ENCODE measurements around the gene CCDC136.

The CCDC136 gene

GRCh38 chr7:128777156-128778123, 14.3 kb upstream of the CCDC136 start:
- DNase-seq, result no peak

DNA sequence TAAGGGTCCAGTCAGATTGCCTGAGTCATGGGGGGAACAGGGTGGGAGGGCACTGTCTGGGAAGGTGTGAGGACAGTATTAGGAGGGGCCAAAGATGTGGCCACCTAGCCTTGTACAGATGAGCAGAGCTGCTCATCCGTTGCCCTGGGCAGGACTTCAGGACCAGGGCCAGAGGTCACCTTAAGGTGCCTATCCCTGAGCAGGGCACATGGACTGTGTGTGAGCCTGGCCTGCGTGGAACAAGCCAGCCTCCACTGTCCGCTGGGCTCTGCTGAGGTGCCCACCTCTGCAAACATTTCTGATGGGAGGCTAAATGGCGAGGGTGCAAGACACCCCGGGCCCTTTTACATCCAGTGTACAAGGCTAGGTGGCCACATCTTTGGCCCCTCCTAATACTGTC, 12.8 kb upstream of the CCDC136 start:
- no peak for DNase-seq

DNA sequence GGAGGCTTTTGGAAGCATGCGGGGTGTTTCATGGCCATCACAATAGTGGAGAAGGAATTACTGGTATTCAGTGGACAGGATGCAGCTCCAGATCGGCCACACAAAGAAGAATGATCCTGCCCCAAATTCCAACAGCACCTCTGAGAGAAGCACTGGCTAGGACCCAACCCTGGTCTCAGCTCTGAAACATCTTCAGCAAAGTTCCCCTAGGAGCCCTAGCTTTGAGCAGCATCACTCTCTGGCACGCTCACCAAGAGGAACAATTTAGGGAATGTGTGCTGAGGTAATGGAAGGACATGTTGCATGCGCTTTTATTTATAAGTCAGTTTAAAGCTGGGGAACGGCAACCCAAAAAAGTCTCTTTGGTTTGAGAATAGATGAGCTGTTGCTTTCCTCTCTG, 10.6 kb upstream of the CCDC136 start:
- DNase-seq, result no peak

DNA sequence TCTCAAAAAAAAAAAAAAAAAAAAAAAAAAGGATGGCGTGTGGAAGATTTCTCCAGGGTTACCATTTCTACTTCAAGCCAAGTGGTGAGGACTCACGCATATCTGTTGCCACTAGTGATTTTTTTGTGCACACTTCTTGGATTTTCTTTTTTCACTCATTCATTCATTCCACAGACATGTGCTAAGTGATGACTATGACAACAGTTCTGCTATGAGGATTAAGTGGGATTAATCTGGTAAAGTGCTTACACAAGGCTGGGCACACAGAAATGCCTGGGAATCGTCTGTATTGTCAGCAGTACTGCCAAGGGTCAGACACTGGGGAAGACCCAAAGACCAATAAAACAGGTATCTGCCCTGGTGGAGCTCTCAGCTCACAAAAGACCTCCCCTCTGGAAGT, 9.9 kb upstream of the CCDC136 start:
- no peak for DNase-seq

DNA sequence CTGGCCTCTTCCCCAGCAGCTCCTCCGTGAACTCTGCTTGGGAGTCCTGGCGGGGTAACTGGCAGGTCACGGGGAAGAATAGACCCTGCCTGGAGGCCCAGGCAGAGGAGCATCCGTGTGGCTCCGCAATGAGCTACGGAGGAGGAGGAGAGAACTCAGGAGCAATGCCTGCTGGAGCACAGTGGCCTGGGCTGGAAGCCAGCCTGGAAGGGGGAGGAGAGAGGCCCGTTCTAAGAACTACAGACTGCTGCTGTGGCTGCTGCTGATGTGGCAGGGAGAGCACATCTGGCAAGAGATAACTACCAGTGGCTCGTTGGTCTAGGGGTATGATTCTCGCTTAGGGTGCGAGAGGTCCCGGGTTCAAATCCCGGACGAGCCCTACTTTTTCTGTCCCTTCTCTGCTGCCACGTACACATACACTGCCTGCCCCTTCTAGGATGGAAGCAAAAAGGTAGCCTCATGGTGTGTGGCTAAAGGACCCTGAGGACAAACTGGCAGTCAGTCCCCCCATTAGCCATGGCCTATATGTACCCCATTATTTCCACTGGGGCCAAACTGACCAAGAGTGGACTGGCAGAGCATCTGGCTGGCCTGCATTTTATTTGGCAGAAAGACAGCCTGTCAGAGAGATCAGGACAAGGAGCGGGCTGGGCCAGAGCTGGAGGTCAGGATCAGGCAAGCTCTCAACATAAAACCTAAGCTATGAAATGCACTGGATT, 8.5 kb upstream of the CCDC136 start:
- no peak for DNase-seq

DNA sequence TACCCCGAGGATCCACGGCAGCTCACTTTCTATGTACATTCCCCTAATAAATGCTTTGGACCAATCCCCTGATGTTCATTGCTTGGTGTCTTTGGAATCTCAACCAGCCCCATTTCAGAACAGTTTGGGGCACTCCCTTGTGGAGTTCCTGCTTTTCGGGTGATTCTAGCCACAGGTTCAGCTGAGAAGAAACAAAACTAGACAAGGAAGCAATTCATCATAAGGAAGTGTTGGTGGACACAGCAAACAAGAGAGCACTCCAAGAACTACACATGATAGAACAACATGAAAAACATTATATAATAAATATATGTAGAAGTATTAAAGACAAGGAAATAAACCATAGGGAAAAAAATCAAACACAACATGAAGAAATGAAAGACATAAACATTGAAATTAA, 6.0 kb upstream of the CCDC136 start:
- DNase-seq, result no peak

DNA sequence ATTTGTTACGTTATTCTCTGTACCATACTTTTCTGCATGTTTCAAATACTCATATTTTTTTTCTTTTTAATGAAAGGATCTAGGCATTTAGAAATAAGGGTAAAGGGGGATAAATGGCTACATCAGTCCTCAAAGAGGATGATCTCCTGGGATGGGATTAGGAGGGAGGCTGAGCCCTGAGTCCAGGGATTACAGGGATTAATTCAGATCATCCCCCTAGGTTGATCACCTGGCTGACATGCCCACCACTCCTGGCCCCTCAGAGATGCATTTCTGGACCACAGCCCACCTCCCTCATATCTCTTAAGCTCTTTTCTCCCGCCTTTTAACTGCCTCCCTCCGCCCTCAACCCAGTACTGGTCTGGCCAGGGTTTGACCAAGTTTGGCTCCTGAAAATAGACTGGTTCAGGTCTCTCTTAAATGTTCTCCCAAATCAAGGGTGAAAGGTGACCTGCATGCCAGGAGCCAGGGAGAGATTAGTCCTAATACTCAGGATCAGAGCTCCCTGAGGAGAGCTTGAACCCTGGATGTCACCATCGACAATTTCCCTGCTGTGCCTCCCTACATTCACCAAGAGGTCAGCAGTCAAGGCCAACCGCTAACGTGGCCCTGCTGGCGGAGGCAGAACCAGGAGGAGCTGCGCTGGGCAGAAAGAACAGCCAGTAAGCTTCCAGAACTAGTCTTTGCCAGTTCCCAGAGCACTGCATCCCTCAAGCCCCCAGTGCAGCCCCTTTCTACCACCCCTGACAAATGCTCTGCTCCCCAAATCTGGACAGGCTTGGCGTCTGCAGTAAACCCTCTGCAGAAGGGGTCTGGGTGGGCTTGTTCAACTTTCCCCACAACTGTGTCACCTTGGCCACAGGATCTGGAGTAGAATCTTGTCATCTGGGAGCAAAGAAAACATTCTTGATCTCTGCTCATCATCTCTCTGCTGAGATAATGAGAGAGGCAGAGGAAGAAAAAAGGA, 3.0 kb upstream of the CCDC136 start:
- no peak for DNase-seq

DNA sequence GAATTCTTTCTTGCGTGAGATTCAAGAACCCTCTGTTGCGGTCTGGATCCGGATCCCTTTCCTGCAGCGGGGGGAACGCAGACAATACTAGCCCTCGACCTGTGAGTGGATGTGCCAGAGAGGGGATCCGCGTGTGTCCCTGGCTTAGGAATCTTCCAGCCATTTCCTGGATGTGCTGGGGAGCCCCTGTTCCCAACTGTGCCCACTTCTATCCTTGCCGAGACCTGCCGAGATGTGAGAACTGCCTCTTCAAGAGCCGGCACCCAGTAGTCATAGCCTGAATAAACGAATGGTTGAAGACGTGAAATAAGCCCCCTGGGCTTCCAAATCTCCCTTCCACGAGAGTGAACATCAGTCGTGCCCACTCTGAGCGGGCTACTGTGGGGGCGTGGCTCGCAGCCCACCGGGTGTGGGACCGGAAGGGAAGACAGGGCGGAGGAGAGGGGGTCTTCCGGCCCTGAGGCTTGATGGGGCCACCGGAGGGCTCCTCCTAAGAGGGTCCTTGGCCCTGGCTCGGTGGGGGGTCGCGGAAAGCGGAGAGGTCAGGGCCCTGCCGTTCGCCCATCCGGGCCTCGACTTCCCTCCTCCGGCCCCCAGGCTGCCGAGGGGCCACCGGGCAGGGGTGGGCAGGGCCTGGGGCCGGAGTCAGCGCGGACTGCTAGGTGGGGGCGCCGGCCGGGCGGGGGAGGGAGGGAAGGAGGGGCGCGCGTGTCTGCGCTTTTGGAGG, 1.3 kb upstream of the CCDC136 start:
- DNase-seq, result no peak

GRCh38 chr7:128791972-128792327, 182 bp downstream of the CCDC136 start:
- DNase-seq, result no peak

DNA sequence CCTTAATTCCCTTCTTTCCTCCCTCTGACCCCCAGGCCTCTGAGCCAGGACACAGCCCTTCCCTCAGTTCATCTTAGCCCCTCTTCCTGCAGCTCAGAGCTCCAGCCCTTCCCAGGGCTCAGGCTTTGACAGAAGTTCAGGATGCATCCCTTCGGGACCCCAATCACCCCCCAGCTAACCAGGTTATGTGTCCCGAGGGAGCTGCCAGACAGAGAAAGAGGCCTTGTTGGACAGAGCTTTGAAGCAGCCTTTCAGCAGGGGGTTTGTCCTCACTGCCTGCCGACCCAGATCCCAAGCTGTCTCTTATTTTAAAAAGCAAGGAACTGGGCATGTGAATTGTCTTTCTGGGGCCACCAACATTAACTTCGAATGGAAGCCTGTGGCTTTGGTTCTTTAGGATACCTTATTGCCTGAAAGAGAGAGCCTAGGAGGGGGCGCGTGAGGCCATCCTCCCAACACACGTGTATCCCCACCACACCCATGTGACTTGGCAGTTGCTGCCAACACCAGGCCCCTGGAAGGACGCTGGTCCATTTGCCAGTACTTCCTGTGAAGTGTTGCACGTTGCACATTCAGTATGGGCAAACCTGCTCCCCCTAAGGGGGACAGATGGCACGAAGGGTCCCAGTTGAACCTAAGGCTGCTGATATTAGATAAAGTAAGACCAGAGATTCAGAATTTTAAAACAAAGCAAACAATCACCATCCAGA, 858 bp downstream of the CCDC136 start:
- DNase-seq, result no peak

DNA sequence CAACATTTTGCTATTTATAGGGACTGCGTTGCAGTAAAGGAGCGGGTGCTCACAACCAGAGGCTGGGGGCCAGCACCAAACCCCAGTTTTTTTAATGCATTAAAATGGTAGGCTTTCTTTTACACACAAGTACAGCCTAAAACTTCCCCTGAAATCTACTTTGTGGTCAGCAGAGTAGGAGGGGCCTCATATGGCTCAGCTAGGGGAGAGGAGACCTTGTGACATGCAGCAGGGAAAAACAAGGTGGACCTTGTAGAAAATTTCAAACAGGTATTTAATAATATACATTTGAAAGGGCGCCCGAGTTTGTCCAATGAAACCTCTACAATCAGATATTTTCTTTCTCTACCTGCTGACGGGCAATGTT, 1.4 kb downstream of the CCDC136 start:
- DNase-seq, result no peak

DNA sequence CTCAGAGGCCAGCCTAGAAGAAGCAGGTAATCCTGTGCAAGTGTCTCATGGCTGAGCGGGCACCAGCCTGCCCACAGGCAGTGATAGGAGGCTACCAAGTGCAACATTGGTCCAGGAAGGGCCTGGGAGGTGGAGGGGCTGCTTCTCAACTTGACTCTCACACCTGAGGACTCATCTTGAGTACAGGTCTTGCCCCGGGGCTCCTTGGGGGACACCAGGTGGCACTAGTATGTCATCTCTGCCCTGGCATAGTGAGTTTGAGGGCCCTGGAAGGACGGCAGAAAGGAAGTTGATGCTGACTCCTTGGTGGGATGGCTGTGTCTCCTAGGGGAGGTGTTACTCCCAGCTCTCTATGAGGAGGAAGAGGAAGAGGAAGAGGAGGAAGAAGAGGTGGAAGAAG, 2.3 kb downstream of the CCDC136 start:
- no peak for DNase-seq

- no peak for DNase-seq
Measured at GRCh38 chr7:128794436-128794835, 2.7 kb downstream of the CCDC136 start.

DNA sequence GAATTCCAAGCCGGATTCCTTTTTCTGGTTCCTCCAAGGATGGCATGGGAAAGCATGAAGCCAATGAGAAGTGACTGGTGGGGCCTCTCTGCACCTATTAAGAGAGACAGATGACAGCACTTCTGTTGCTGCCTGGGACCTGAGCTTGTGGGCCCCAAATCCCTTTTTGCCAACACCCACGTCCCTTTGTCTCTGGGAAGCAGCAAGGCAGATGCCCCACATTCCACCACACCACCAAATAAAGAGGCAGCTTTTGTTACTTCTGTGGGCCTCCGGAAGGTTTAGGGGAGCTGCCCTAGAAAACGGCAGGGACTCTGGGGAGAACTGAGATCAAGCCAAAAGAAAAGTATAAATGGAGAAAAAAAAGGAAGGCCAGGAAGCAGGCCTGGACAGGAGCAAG, 3.4 kb downstream of the CCDC136 start:
- DNase-seq, result no peak

GRCh38 chr7:128796327-128796726, 4.6 kb downstream of the CCDC136 start:
- DNase-seq, result no peak

- DNase-seq, result no peak
Measured at GRCh38 chr7:128799451-128799850, 7.7 kb downstream of the CCDC136 start.

DNA sequence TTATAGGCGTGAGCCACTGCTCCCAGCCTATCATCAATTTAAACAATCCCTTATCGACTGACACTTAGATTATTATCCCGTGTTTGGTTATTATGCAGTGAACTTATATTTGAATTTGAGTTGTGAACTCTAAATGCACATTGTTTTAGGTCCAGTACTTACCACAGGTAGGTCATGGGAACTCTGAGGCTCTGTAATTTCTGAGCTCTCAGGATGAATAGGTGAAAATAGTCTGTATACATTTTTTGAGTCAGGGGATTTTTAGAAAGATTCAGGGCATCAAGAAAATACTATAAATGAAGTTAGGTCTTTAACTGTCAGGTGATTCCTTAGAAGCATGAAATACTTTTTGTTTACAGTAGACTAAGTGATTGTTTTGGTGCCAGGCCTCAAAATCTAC, 8.8 kb downstream of the CCDC136 start:
- DNase-seq, result no peak

DNA sequence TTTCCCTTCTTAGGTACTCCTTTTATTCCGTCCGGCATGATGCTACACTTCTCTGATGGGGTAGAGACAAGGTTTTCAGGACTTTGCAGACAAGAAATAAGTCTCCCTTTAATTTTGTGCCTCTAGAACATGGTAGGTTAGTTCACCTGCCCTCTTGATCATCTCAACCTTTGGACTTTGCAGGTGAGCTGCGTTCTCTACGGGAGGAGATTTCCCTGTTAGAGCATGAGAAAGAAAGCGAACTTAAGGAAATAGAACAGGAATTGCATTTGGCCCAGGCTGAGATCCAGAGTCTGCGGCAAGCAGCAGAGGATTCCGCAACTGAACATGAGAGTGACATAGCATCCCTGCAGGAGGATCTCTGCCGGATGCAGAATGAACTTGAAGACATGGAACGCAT, 9.2 kb downstream of the CCDC136 start:
- DNase-seq, result no peak

DNA sequence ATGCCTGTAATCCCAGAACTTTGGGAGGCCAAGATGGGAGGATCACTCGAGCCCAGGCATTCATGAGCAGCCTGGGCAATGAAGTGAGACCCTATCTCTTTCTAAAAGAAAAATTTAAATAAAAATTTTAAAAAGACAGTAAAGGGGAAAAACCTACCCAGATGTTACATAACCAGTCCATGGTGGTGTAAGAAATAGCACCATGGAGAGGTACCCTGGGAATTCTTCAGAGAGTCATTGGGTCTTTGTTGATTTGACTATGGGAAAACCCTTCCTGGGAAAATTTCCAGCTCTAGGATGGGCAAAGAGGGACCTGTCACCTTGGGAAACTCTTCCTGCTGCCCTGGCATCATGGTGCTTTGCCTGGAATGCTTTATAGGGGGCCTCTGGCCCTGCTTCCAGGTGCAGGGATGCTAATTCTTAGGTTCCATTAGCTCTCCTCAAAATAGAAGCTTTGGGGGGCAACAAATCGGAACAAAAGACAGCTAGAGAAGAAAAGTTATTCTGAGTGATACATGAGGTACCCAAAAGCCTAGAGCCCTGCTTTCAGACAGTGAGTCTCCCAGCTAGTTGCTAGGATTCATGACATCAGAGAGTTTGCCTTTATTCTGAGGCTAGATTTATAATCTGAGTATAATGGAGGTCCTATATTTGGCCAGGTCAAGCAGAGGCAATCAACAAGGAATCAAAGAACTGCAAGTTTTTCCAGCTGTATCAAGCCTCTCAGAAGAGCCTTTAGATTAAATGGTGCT, 10.1 kb downstream of the CCDC136 start:
- DNase-seq, result no peak

DNA sequence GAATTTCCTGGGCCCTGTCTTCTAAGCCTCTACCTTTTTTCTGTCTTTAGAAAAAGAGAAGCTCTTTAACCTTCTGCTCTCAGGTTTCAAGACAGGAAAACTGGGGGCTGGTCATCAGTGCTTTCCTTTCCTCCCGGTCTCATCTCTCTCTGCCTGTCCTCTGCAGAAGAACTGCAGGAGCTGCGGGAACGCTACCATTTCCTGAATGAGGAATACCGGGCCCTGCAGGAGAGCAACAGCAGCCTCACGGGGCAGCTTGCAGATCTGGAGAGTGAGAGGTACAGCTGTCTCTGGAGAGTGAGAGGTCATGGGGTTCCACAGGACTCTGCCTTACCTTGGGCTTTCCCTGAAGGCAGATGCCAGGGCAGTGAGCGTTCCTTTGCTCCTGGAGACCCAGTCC, 12.7 kb downstream of the CCDC136 start:
- DNase-seq, result no peak

DNA sequence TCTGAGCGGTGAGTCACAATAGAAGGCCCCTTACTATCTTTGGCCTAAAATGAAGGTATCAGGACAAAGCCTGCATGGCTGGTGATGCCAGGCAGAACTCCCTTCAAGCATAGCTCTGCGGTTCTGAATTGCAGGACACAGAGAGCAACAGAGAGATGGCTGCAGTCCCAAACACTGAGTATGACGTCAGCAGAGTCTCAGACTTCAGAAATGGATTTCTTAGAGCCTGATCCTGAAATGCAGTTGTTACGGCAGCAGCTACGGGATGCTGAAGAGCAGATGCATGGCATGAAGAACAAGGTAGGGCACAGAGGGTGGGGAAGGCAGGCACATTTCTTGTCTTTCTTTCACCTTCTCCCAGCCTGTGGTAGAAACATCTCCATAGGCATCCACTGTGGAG, 13.5 kb downstream of the CCDC136 start:
- no peak for DNase-seq

All from NCI-H526 treated with DMSO at 0.1 percent for 48 hours (cell line).